SW480 (cell line): Measurements from ENCODE around the gene DENND1B.
"Not testable (repeated sequence)": the region's sequence is repeated elsewhere in the genome, so short reads cannot be mapped to it uniquely, and the experiment has no call there.

Experiments
- DNase-seq: peaks from one replicate; pipeline ENCODE4 v3.0.0-alpha.2; 2016; ENCODE audit warnings: low spot score

Gene DENND1B

DNA sequence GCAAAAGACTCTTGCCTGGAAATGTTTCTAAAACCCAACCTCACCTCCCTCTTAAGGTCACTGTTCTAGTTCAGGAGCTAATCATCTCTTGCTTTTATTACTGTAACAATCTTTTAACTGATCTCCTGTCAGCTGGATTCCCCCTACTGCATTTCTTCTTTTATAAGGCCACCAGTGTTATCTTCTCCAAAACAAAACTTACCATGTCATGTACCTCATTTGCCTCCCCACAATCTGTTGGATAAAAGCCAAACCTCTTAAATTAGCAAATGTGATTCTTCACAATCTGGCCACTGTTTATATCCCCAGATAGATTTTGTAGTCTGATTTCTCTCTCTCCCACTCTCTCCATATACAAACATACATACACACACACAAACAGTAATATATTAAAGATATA, 143.3 kb downstream of the DENND1B start:
- DNase-seq: no peak

DNA sequence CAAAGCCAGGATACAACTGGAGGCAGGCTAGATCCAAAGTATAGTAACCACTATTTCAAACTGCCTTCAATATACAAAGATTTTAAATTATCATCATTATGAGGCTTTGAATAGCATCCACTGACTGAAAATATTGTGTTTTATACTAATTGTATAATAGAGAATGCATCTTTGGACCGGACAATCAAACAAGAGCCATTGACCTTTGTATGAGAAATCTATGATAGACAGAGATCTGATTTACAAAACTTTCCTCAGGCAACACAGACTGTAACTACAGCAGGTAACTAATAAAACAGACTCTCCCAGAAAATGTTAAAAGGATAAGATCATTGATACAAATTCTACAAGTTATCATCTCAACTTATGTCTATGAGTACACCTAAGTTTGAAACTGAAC, 152.9 kb downstream of the DENND1B start:
- no peak for DNase-seq

DNA sequence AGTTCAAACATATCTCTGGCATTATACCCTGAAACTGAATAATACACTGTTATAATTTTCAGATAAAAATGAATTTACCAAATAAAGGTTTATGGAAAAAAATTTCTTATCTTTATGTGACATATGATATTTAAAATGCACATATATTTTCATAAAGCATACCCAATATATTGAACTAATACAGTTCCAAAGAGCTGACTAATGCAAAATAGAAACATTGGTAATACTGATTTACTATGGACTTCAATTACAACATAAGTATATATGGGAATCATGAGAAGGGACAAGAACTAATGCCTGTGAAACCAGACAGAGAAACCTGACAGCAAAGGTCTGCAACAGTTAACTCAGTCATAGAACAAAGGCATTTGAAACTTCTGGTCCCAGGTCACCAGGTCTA, 153.5 kb downstream of the DENND1B start:
- no peak for DNase-seq

DNA sequence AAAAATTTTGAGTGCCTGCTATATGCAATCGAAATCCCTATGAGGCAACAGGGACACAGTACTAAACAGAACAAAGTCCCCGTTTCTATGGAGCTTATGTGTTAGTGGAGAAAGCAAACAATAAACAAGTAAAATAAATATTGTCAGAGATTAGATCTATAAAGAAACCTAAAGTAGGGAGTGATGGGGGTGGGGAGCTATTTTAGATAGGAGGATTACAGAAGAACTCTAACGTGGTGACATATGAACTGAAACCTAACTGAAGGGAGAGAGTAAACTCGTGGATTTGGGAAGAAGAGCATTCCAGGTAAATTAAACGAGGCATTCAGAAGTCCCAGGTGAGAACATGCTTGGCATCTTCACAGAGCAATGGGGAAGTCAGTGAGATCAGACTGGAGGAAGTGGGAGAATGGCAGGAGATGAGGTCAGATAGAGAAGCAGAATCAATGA, 154.5 kb downstream of the DENND1B start:
- no peak for DNase-seq

DNA sequence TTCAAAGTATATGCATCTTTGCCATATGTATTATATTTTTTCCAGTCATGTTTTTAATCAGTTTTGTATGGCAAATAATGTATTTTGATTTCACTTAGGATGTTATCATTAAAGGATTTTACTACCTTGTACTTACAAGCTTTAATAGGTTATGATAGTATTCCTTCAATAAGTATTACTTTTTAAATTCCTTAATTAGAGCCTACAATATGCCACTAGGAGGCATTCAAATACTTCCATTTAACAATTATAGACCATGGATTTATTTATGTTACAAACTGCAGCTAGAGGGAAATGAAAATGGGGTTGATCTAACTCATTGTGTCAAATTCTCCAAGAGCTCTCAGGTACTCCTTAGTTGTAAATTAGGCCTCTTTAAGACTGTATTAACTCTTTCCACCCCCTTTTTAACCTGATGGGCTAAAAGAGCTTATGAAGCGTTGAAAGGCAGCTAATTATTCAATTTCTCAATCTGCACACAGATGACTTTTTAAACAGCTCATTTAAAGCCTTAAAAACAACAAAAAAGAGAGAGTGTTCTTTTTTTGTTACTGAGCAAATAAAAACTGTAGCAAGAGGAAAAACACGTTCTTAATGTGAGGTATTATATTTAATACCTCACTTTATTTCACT, 156.2 kb downstream of the DENND1B start:
- DNase-seq: peak; percentile 41

DNA sequence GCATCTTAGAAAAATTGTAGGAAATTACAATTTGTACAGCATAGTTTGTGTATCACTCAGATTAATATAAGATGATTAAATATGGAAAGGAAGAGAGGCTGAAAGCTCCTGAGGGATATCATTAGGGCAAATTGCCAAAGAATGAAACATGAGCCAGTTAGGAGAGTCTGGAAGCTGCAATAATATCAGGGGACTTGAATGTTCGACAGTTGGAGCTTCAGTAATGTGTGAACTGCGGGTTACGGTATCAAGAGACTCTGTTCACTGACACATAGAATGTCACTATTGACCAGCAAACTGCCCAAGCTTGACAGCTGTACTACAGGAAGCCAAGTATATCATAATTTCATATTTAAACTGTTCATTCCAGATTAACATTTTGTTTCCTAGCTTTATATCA, 157.2 kb downstream of the DENND1B start:
- DNase-seq: no peak

DNA sequence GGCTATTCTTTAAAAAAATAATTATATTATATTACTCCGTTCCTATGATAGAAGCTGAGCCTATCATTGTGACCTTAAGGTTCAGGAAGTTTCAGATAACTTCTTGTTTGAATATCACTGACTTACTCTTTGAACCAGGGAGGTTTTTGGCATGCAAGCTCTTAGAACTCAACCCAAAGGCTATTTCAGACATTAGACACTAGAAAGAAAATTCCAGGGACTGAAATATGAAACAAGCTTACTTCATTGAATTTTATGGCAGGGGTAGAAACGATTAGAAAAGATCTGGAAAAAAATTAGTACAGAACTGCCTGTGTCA, 159.6 kb downstream of the DENND1B start:
- DNase-seq: no peak

DNA sequence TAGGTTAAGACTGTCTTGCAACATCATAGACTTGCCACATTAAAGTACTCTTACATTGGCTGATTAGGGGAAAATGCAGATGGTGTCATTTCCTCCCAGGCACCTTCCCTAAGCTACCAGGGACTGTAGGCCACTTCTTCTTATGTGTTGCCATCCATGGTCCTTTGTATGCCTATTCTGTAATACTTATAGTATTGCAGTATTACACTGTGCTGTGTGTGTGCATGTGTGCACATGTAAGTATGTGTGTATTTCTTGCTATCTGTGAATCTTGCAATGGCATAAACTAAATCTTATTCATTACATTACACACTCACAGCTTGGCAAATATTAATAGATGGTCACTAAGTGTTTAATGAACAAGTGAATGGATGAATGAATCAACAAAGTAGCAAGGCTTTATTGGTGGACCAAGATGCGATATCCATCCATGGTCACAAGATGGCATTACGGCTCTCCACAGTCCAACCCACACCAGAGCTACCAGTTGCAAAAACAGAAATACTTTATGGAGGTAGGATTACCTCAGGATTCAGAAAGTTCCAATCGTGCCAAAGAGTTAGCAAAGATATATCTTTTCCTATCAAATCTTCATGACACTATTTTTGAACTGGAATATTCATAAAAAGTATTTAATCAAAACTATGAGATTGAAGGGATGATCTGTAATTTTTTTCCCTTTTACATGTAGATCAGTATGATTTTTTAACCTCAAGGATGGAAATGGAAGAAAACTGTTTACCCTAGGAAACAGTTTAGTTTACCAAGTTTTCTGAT, 160.2 kb downstream of the DENND1B start:
- peak; percentile 31 for DNase-seq

DNA sequence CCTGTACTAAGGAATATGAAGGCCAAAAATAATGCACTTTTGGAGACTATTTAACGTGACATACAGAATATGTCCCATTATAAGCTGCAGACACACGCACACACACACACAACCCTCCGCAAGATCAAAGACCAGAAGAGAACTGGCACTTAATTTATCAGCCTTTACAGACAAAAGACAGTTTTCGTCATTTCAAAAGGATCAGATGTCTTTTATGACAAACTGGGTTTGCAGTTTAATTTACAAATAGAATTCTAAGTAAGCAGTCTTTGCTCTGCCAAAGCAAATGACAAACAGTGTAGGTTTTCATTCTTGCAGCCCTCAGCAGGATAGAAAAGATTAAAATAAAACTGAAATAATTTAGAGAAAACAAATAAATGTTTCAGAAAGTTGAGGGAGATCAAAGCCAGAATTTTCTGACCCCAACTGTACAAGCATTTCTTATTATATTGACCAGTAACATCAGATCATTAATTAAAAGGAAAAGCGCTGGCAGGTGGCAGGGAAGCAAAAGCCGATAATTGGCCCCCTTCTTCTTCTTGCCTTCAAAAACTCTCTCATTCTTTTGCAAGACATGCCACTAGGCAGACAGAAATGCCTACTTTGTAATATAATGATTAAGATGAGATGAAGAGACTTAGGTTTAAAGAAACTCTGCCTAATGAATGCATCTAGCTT, 169.0 kb downstream of the DENND1B start:
- DNase-seq: no peak

DNA sequence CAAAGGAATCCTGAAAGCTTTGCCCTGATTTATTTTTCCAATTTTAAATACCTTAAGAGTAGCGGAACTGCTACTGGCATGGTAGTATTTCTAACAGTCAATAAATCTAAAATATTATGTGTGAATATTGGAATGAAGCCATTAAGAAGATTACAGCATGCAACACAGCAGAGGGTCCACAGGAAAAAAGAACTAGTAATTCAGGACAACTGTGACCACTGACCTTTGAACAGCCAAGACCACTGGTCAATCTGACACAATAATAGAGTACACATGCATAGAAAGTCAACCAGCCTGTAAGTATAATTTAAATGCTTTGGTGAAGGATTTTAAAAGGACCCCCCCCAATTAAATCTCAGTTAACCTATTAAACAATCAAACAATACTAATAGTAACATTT, 171.0 kb downstream of the DENND1B start:
- DNase-seq: no peak

DNA sequence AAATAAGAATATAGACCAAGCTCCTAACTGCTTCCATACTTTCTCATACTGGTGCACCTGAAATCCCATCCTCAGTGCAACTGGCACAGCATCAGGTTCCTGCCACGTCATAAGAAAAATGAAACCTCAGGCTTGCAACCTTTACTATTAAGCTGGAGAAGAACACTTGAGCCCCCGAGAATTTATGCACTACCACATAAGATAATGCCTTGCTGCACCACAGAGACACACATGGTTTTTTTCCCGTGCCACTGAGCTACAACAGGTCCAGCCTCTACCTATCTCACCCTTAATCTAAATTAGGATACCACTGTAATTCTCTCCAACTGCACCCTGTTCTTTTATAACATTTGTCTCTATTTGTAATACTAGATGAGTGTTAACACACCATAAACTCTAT, 174.5 kb downstream of the DENND1B start:
- no peak for DNase-seq

DNA sequence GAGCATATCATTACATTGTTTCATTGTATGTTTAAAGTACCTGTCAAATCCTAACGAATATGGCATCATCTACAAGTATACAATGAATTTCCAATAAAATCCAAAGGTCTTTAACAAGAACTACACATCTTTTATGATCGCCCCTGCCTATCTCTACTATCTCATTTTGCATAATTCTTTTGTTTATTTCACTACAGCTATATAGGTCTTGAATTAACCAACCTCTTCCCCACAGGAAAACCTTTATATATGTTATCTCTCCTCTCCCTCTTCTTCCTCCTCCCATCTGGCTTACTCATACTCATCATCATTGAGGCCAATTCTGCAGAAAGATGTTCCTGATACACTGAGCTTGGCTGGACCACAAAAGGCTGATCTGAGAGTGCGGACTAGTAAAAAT, 175.5 kb downstream of the DENND1B start:
- DNase-seq: no peak

DNA sequence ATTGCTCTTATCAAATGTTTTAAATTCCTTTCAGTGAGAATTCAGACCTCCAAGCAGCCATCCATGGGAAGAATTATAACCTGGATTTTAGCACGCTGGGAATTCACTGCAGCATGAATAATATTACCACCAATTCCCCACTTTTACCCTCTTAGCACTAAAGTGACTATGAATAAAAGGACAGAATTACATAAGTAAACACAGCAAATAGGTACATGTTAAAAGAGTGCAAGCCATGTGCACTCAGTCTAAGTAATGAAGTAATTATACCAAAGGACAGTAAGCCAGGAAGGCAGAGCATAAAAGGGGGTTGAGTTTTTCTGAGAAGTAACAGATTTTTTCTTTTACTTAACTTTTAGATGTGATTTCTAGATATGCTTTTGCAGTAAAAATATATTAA, 176.3 kb downstream of the DENND1B start:
- DNase-seq: no peak

DNA sequence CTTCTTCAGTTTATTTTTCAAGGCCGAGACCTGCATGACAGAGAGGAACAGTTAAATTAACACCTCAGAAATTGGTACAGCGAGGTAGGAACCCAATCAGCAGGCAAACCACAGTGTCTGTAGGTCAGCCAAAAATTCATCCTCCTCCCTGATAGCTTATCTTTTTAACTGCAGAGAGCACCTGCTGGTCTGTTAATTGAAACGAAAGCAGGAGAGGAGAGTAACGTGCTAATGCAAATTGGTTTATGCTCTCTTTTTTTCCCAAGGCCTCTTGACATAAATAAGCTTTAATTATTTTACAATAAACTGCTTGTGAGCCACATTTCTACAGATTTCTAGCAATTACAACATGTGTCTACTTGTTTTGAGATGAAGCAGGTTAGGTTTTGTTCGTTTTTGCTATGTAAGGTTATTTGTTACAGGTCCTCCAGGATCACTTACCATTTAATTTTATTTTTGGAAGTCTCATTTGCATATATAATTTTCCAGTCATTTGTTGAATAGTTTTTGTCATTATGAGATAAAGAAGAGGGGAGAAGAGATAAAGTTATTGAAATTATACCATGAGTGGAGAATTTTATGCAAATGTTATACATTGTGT, 179.9 kb downstream of the DENND1B start:
- no peak for DNase-seq

DNA sequence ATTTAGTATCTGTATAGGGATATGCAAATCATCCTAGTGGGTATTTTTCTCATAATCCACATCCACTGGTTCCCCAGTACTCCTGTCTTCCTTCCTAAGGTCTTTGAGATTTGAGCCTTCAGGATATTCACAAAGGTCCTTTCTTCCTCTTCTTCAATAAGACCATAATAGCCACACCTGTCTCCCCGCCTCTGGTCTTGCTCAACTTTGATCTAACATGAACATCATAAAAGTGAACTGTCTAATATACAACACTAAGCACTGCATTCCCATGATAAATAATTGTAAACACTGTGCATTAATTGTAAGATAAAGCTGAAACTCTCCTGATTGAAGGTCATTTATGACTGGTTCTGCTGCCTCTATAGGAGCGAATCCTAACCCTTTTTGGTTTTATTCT, 184.6 kb downstream of the DENND1B start:
- DNase-seq: no peak

DNA sequence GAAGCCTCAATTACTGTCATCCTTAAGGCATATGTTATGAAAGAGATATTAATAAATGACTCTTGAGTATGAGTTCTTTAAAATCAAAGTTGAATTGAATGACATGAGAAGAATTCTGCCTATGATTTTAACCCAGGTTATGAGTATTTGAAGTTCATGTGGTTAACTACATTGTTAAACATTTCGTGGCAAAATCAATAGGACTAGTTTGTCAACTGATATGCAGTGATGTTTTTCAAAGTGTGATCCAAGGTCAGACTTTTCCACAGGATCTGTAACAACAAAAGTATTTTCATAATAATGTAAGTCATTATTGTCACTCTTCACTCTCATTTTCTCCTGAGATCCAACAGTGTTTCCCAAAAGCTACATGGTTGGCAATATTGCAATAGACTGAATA, 189.5 kb downstream of the DENND1B start:
- DNase-seq: no peak

DNA sequence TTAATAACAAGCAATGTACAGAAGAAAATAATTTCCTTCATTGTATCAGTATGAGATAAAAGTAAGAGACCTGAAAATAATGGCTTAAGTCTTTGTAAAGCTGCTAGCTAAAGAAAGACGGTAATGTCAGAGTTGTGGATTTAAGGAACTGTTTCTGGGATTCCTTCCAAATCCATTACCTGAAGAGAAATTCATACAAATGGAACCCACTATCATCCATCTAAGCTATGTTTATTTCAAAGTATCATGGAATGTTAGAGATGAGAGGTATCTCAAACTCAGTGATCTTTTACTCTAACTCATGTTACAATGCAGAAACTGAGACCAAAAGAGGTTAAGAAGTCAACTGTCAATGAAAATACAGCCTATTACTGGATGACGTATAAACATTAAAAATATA, 197.7 kb downstream of the DENND1B start:
- DNase-seq: no peak

DNA sequence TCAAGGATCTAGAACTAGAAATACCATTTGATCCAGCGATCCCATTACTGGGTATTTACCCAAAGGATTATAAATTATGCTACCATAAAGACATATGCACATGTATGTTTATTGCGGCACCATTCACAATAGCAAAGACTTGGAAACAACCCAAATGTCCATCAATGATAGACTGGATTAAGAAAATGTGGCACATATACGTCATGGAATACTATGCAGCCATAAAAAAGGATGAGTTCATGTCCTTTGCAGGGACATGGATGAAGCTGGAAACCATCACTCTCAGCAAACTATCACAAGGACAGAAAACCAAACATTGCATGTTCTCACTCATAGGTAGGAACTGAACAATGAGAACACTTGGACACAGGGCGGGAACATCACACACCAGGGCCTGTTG, 199.7 kb downstream of the DENND1B start:
- DNase-seq: not testable (repeated sequence)

DNA sequence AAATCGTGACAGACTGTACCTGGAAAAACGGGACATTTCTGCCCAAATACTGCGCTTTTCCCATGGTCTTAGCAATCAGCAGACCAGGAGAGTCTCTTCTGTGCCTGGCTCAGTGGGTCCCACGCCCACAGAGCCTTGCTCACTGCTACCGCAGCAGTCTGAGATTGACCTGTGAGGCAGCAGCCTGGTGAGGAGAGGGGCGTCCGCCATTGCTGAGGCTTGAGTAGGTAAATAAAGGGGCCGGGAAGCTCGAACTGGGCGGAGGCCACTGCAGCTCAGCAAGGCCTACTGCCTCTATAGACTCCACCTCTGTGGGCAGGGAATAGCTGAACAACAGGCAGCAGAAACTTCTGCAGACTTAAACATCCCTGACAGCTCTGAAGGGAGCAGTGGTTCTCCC, 203.1 kb downstream of the DENND1B start:
- no peak for DNase-seq

DNA sequence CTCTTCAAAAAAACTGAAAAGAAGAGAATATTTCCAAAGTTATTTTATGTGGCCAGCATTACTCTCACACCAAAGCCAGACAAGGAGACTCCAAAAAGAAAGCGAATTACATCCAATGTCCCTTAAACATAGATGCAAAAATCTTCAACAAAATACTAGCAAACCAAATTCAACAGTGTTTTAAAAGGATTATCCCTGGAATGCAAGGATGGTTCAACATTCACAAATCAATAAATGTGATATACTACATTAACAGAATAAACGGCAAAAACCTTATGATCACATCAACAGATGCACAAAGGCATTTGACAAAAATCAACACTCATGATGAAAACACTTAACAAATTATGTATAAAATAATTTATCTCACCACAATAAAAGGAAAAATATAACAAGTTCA, 207.8 kb downstream of the DENND1B start:
- DNase-seq: no peak

DNA sequence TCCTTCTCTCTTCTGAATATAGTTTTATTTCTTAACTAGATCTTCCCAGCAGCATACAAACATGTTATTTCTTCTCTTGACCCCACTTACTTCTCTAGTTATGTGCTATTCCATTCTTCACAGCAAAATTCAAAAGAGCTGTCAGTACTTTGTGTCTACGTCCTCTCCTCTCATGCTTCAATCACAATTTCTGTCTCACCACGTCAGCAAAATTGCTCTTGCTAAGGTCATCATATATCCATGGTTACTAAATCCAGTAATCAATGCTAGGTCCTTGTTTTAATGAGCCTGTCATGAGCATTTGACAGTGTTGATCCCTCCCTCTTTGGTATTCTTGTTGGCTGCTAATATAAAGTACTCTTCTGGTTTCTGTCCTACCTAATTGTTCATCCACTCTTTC, 214.2 kb downstream of the DENND1B start:
- DNase-seq: no peak

DNA sequence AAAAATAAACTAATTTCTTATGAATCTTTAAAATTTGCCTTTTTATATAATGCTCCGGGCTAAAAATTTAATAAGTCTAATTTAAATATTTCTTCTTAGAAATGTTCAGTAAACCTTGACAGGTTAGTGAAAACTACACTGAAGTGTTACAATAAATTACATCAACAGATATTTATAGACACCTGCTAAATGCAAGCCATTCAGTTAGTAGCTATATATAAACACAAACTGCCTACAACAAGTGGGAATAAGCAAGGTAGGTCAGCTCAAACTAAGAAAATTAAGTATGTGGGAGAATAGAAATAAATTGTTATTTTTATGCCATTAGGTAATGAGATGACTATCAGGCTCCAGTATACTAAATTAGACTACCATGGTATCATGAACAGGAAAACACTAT, 215.6 kb downstream of the DENND1B start:
- DNase-seq: no peak

DNA sequence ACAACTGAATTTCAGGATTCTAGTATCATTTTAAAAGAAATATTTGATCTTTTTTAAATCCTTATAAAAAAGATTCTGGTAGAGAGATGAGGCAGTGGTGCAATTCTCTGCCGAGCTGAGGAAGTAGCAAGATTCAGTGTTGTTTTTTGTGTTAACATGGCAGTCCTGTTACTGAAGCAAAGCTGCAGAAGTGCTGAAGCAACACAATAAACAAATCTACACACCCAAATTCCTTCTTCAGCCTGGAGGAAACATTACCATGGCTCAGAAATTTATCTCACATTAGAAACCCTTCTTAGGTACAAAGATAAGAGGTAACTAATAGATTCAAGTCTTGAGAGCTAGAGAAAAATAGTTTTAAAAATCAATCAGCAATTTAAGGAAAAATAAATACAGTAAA, 216.0 kb downstream of the DENND1B start:
- no peak for DNase-seq
